RWPE2 (cell line): ENCODE data around the gene RELCH.

ENCODE experiments used
- ATAC-seq: fragments of 200-7000 bp; cut with Tn5 transposase; 3 replicates; pipeline ENCODE4 v1.9.1; 2021; ENCODE audit warnings: low read depth
- DNase-seq: peaks from one replicate; pipeline ENCODE4 v3.0.0-alpha.2; 2020; ENCODE audit warnings: low spot score
- H3K27ac ChIP-seq: fragments of 450-650 bp; 2 replicates; pipeline ENCODE4 v1.5.1; 2017; ENCODE audit warnings: mild to moderate bottlenecking; ENCODE audit not compliant: poor library complexity, severe bottlenecking
- H3K27me3 ChIP-seq: fragments of 250-450 bp; sonication (Bioruptor Pico); 2 replicates; pipeline ENCODE4 v1.5.1; 2021; ENCODE audit warnings: mild to moderate bottlenecking, moderate library complexity; ENCODE audit not compliant: insufficient read depth, poor library complexity, severe bottlenecking
- H3K36me3 ChIP-seq: fragments of 250-450 bp; sonication (Bioruptor Pico); 2 replicates; pipeline ENCODE4 v1.5.1; 2020; ENCODE audit warnings: low read depth, mild to moderate bottlenecking, moderate library complexity
- H3K4me1 ChIP-seq: fragments of 250-450 bp; sonication (Bioruptor Pico); 2 replicates; pipeline ENCODE4 v1.5.1; 2021; ENCODE audit warnings: mild to moderate bottlenecking, moderate library complexity; ENCODE audit not compliant: insufficient read depth, poor library complexity, severe bottlenecking
- H3K4me3 ChIP-seq: fragments of 250-450 bp; sonication (Bioruptor Pico); 2 replicates; pipeline ENCODE4 v1.5.1; 2021; ENCODE audit warnings: mild to moderate bottlenecking, moderate library complexity; ENCODE audit not compliant: severe bottlenecking
- H3K9me3 ChIP-seq: fragments of 250-450 bp; sonication (Bioruptor Pico); 2 replicates; pipeline ENCODE4 v1.5.1; 2021; ENCODE audit warnings: mild to moderate bottlenecking, moderate library complexity; ENCODE audit not compliant: severe bottlenecking
- TF ChIP-seq, protein P1 (sequence below): fragments of 450-650 bp; IDR thresholded peaks from one replicate; pipeline ENCODE4 v1.5.1; 2017; ENCODE audit warnings: mild to moderate bottlenecking, moderate library complexity; ENCODE audit not compliant: poor library complexity, severe bottlenecking

Gene RELCH

DNA sequence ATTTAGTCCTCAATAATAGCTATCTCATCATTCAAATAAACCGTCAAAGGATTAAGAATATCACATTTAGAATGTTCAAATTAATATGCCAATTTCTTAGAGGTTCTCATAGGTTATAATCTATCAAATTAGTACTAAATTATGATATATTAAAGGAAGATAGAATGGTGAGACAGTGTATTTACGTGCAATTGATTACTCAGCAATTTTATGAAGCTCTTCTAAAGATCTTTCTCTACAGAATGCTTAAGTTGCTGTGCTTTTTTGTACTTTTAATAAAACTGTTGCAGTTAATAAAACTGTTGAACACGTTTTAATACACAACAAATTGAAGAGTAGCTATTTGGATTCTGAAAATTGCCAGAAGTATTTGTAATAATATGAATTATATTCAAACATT lies 39.0 kb downstream of the RELCH start:
- no peak overlapping the region for H3K27ac ChIP-seq
- DNase-seq (no peak), ATAC-seq (no peak)
- TF ChIP-seq, protein P1, sequence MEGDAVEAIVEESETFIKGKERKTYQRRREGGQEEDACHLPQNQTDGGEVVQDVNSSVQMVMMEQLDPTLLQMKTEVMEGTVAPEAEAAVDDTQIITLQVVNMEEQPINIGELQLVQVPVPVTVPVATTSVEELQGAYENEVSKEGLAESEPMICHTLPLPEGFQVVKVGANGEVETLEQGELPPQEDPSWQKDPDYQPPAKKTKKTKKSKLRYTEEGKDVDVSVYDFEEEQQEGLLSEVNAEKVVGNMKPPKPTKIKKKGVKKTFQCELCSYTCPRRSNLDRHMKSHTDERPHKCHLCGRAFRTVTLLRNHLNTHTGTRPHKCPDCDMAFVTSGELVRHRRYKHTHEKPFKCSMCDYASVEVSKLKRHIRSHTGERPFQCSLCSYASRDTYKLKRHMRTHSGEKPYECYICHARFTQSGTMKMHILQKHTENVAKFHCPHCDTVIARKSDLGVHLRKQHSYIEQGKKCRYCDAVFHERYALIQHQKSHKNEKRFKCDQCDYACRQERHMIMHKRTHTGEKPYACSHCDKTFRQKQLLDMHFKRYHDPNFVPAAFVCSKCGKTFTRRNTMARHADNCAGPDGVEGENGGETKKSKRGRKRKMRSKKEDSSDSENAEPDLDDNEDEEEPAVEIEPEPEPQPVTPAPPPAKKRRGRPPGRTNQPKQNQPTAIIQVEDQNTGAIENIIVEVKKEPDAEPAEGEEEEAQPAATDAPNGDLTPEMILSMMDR, result no peak
- H3K4me3 ChIP-seq, result no peak overlapping the region
- no peaks in the 10 kb centered on the region for H3K9me3 ChIP-seq
- H3K27me3 ChIP-seq, result no peaks in the 10 kb centered on the region
- peaks cover 69% of the 10 kb centered on the region for H3K36me3 ChIP-seq
- H3K4me1 ChIP-seq, result no peaks in the 10 kb centered on the region

DNA sequence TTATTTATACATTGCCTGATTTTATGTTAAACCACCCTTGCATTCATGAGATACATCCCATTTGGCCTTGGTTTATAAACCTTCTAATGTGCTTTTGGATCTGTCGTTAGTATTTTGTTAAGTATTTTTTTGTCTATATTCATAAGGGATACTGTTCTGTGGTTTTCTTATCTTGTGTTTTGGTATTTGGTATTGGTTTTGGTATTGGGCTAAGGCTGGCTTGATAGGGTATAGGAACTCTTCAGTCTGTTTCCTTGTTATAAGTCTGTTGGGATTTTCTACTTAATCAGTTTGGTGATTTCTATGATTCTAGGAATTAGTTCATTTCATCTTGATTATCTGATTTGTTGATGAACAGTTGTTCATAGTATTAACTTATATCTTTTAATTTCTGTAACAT lies 49.2 kb downstream of the RELCH start:
- TF ChIP-seq, protein P1, result no peak
- H3K27me3 ChIP-seq, result no peaks in the 10 kb centered on the region
- no peaks in the 10 kb centered on the region for H3K9me3 ChIP-seq
- no peak overlapping the region for H3K27ac ChIP-seq
- no peak overlapping the region for H3K4me3 ChIP-seq
- DNase-seq (no peak), ATAC-seq (no peak)
- no peaks in the 10 kb centered on the region for H3K4me1 ChIP-seq
- H3K36me3 ChIP-seq, result peaks cover 11% of the 10 kb centered on the region

DNA sequence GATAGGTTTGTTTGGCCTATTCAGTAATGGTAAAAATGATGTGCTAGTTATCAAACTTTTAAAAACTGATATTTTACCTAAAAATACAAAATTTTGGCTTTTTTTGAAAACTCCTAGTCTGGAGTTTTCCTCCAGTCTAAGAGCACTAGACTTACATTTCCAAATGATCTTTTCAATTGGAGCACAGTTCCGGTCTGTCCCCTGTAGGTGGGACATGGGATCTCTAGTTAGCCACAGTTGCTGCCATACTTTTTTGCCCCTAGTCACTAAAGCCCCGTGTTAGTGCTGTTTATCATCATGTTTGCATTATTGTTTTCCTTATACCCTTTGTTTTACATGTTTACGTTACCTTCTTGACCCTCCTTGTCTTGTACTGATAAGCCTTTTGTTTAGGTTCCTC lies 52.4 kb downstream of the RELCH start:
- TF ChIP-seq, protein P1, result no peak

DNA sequence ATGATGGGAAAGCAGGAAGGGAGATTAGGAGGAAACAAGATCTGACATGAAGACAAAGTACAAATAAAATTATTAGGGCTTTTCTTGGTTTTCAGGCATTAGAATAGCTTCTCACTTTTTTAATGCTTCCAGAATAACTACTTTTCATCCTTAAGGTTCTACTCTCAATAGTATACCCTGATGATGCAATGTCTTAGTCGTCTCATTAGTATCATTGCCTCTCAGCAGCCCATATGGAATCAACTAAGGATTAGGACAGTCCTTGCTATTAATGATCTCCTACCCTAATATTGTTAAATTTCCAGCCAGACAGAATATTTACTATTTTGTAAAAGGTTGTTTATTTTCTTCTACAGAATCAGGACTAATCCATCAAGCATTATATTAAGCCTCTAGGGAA lies 55.9 kb downstream of the RELCH start:
- Histone ChIP-seq H3K36me3 (peaks cover 27% of the 10 kb centered on the region), H3K27me3 (no peaks in the 10 kb centered on the region), H3K4me3 (no peak overlapping the region), H3K9me3 (no peaks in the 10 kb centered on the region), H3K4me1 (no peaks in the 10 kb centered on the region), H3K27ac (no peak overlapping the region)
- ATAC-seq (no peak), DNase-seq (no peak)
- TF ChIP-seq, protein P1, result no peak

More for the DNA sequence above, 52.4 kb downstream of the RELCH start:
- Histone ChIP-seq H3K9me3 (no peaks in the 10 kb centered on the region), H3K4me1 (no peaks in the 10 kb centered on the region), H3K36me3 (peaks cover 14% of the 10 kb centered on the region), H3K27ac (no peak overlapping the region), H3K4me3 (no peak overlapping the region), H3K27me3 (no peaks in the 10 kb centered on the region)
- DNase-seq (no peak), ATAC-seq (no peak)

DNA sequence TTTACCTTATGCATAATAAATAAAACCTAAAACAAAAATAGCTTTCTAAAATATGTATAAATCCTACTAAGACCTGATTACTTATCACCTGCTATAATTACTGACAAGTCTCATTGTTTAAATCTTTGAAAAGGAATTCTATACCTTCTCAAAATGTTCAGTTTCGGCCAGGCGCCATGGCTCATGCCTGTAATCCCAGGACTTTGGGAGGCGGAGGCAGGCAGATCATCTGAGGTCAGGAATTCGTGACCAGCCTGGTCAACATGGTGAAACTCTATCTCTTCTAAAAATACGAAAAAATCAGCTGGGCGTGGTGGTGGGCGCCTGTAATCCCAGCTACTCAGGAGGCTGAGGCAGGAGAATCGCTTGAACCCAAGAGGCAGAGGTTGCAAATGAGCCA lies 58.1 kb downstream of the RELCH start:
- H3K27ac ChIP-seq, result no peak overlapping the region
- no peaks in the 10 kb centered on the region for H3K4me1 ChIP-seq
- TF ChIP-seq, protein P1, result no peak
- no peaks in the 10 kb centered on the region for H3K27me3 ChIP-seq
- ATAC-seq (no peak), DNase-seq (no peak)
- H3K4me3 ChIP-seq, result no peak overlapping the region
- peaks cover 20% of the 10 kb centered on the region for H3K36me3 ChIP-seq
- no peaks in the 10 kb centered on the region for H3K9me3 ChIP-seq
